Measurements from ENCODE around the gene WDR87.

GRCh38 chr19:37907735-37908455, 1.5 kb upstream of the WDR87 start:
- TF ChIP-seq, protein P1, sequence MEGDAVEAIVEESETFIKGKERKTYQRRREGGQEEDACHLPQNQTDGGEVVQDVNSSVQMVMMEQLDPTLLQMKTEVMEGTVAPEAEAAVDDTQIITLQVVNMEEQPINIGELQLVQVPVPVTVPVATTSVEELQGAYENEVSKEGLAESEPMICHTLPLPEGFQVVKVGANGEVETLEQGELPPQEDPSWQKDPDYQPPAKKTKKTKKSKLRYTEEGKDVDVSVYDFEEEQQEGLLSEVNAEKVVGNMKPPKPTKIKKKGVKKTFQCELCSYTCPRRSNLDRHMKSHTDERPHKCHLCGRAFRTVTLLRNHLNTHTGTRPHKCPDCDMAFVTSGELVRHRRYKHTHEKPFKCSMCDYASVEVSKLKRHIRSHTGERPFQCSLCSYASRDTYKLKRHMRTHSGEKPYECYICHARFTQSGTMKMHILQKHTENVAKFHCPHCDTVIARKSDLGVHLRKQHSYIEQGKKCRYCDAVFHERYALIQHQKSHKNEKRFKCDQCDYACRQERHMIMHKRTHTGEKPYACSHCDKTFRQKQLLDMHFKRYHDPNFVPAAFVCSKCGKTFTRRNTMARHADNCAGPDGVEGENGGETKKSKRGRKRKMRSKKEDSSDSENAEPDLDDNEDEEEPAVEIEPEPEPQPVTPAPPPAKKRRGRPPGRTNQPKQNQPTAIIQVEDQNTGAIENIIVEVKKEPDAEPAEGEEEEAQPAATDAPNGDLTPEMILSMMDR (IDR thresholded peaks at IDR 0.05) = no peak
- TF ChIP-seq EZH2 (IDR thresholded peaks at IDR 0.05) = no peak

Data from neural progenitor cell (in vitro differentiated cells).